GM23248 (cell line): ENCODE results near the gene IGF1R.

Source experiments
- EZH2 ChIP-seq: fragments of 200-600 bp; sonication (generic); IDR thresholded peaks from 2 replicates; pipeline ENCODE4 v1.6.1; 2018; ENCODE audit warnings: antibody characterized with exemption, mild to moderate bottlenecking; ENCODE audit not compliant: insufficient read depth, poor library complexity, severe bottlenecking
- EZH2phosphoT487 ChIP-seq: fragments of 200-600 bp; sonication (generic); IDR thresholded peaks from 2 replicates; pipeline ENCODE4 v1.6.1; 2018; ENCODE audit warnings: antibody characterized with exemption, moderate library complexity, mild to moderate bottlenecking, low read depth; ENCODE audit not compliant: insufficient read depth

GRCh38 chr15:98813951-98814350 lies 165.6 kb downstream of the IGF1R start:
- TF ChIP-seq EZH2 (no peak), EZH2phosphoT487 (no peak)
